GM19099 (cell line): ENCODE data around the gene PPDPF.
A peak's percentile ranks its signal among the peaks of the same experiment; 100 is the strongest.

Source experiments
- POLR2A ChIP-seq: IDR thresholded peaks from 3 replicates; pipeline ENCODE4 v1.6.1; 2011; ENCODE audit warnings: low read depth; ENCODE audit not compliant: insufficient read length; ENCODE audit errors: extremely low read depth

Gene PPDPF

GRCh38 chr20:63543733-63544132, 23.2 kb downstream of the PPDPF start:
- TF ChIP-seq POLR2A, result no peak

GRCh38 chr20:63544241-63544957, 23.8 kb downstream of the PPDPF start:
- TF ChIP-seq POLR2A, result no peak

DNA sequence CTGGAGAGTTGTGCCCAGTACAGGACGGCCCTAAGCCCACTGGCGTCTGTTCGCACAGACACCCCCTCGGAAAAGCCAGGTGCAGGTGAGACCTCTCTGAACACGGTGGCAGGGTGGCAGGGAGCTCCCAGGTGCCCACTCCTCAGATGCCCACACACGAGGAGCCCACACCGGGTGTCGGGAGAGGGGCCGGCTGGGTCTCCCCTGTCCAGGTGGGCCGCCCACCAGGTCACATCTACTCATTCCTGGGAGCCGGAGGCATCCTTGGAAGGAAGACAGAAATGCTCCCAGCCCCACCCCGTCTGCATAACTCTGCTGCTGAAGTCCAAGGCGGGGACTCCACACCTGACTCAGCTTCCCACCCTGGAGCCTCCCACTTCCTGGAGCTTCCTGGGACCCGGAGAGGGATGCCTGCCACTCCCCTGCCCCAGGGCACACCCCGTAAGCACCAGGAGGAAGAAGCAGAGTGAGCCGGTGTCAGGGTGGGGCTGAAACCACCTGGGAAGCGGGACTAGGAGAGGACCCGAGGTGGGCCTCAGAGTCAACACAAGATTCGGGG, 24.5 kb downstream of the PPDPF start:
- TF ChIP-seq POLR2A, result no peak

DNA sequence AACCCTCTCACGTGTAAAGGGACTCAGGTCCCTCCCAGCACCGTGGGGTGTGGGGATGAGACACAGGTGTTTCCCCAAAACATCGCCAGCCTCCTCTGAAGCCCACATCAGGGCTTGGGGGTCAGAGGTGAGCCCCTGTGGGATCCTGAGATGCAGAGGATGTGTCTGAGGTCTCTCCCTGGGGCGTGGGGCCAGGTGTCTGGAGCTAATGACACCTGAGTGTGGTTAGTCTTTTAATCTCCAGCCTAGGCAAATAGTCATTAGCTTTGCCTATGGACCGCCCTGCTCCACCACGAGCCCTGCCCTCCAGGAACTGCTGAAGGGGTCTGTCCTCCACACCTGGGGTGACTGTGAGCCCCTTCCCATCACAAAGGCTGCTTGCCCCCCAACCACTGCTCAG, 25.2 kb downstream of the PPDPF start:
- TF ChIP-seq POLR2A, result no peak

DNA sequence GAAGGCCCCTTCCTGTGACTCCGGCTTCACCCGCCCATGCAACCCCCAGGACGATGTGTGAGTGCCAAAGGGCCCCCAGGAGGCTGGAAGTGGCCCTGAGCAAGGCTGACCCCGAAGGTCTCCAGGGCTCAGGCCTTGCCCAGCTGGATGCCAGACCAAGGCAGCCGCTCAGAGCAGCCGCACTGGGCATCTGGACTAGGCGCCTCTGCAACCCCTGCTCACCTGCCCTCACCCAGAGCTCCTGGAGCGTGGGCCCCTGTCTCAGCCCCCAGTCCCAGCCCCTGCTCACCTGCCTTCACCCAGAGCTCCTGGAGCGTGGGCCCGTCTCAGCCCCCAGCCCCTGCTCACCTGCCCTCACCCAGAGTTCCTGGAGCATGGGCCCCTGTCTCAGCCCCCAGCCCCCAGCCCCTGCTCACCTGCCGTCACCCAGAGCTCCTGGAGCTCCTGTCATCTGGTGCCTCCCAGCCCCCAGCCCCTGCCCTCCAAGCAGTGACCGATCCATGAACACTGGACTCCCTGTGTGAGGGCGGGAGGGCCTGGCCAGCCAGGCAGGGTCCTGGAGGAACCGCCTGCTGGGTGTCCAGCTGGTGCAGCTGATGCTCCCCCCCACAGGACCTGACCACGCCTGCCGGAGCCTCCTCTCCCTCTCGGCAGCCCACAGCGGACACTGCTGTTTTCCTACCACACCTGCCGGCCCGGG, 25.8 kb downstream of the PPDPF start:
- TF ChIP-seq POLR2A, result no peak

DNA sequence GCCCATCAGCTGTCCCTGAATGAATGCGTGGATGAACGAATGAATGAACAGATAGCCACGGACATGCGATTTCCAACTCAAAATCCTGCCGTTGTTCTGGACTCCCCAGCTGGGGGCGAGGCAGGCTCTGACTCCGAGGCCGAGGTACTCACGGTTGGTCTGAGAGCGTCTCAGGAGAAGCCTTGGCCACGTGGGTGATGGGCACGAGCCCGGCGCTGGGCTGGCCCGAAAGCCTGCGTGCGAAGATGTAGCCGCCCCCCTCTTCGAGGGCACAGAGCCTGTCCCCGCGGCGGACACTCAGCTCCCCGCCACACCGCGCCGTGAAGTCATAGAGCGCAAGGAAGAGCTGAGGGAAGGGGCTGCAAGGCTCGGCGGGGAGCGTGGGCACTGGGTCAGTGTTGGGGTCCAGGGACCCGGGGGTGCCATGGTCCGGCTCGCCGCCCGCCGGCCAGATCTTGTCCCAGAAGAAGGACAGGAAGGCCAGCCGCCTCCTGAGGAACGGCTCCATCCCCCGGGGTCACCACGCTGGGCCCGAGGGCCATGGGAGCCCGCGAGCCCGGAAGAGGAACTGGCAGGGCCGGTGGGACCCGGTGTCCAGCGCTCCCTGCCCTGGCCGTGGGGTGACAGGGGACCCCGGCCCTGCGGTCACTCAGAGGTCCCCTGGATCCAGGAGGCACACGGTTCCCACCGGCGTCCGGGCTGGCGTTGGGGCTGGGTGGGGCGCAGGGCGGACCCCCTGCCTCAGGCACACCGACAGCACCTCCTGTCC, 26.6 kb downstream of the PPDPF start:
- no peak for TF ChIP-seq POLR2A

DNA sequence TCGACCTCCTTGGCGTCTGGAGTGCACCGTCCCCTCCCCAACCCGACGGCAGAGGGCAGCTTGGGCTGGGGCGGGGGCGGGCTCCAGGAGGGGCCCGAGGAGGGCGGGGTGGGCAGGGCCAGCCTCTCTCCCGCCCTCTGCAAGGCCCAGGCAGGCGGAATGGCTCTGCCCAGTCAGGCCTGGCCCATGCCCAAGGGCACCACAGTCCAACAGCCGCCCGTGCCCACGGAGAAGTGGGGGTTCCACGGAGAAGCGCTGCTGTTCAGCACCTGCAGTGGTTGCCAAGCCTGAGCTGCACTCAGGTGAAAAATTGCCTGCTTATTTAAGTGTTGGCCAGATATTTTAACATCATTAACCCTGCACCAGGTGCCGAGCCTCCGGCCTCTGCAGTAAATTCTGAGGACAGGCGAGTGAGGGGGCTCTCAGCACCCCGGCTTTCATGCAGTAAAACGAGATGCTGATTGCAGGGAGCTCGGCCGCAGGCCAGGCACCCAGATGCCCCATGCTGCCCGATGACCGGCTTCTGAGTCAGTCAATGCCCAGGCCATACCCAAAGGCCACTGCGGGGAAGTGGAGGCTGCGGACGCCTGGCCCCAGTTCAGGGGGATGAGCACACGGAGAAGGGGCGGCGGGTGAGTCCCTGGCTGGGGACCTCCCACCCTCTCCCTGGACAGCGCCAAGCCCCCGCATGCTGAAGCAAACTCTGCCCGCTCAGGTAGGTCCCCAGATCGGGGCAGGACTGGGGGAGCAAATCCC, 27.3 kb downstream of the PPDPF start, which contains the start of gene SRMS:
TSS of gene SRMS (minus strand) at position 25 of the 756 bp plus-strand sequence. CDS start 286 bp downstream, outside the sequence.
- no peak for TF ChIP-seq POLR2A

GRCh38 chr20:63548542-63548941, 28.0 kb downstream of the PPDPF start:
- no peak for TF ChIP-seq POLR2A

GRCh38 chr20:63549019-63549418, 28.5 kb downstream of the PPDPF start:
- no peak for TF ChIP-seq POLR2A

GRCh38 chr20:63549679-63550282, 29.2 kb downstream of the PPDPF start:
- TF ChIP-seq POLR2A, result no peak

- TF ChIP-seq POLR2A, result no peak
Observed at GRCh38 chr20:63551068-63551467, 30.5 kb downstream of the PPDPF start.

DNA sequence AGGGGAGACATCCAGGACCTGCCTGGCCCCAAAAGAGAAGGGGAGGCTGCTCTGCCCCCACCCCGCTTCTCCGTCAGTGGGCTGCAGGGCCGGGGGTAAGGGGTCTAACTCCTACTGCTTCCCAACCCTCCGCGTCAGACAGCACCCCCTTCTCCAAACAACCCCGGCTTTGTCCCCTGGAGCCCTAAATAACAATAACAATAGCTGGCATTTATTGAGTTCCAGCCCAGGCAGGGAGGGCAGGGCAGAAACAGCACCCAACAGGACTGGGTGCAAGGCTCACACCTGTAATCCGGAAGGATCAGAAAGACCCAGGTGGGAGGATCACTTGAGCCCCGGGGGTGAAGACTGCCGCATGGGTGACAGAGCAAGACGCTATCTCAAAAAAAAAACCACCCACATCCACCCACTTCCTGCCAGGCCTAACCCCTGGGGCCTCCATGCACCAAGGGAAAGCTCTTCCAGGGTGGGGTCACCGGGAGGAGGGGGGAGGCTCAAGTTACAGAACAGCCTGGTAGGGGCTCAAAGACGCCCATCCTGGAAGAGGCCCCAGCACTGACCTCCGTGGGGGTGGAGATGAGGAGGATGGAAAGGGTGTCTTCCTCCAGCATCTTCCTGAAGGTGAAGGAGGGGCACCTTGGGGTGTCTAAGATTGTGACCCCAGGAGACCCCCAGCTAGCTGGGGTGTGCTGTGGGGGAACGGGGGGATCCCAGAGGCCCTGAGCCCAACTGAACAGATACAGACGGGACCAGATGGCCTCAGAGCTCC, 32.1 kb downstream of the PPDPF start:
- no peak for TF ChIP-seq POLR2A

- peak; percentile 8 for TF ChIP-seq POLR2A
Observed at GRCh38 chr20:63553251-63553932, 32.8 kb downstream of the PPDPF start.
